ENCODE measurements around the gene SMYD4. TPM values are rescaled to one million over a fixed set of nuclear protein-coding genes. Genes with fewer than 3 reads are reported as not detected.

Gene SMYD4
- total RNA-seq, 1 donor, result 10.1 TPM

- H3K27me3 ChIP-seq (ENCODE audit: insufficient read depth, low read length), result no peaks in the 10 kb centered on the region
- no peak for TF ChIP-seq CTCF (IDR thresholded peaks at IDR 0.05; ENCODE audit: extremely low read depth, low read depth, low read length)
- H3K79me2 ChIP-seq (ENCODE audit: insufficient read depth, low read length), result peaks cover 77% of the 10 kb centered on the region
- H3K9me3 ChIP-seq (ENCODE audit: low read depth, low read length), result no peaks in the 10 kb centered on the region
- H4K20me1 ChIP-seq (ENCODE audit: insufficient read depth, low read length), result no peaks in the 10 kb centered on the region
- no peak overlapping the region for H3K4me3 ChIP-seq (ENCODE audit: insufficient read depth, low read length)
- H2AFZ ChIP-seq (ENCODE audit: low read length), result no peak overlapping the region
- no peaks in the 10 kb centered on the region for H3K36me3 ChIP-seq (ENCODE audit: insufficient read depth, low read length)
- H3K4me2 ChIP-seq (ENCODE audit: insufficient read depth, low read length), result no peak overlapping the region
- no peak overlapping the region for H3K27ac ChIP-seq (ENCODE audit: low read depth, low read length)
- DNase-seq (ENCODE audit: insufficient read length, low spot score, missing footprints), result no peak
- H3K4me1 ChIP-seq (ENCODE audit: insufficient read depth, low read length), result peaks cover 8% of the 10 kb centered on the region
Observed at GRCh38 chr17:1834380-1835149, 4.9 kb upstream of the SMYD4 start.

GRCh38 chr17:1830288-1830687 lies 586 bp upstream of the SMYD4 start:
- H2AFZ ChIP-seq (ENCODE audit: low read length), result peak overlapping the region; percentile 77
- H4K20me1 ChIP-seq (ENCODE audit: insufficient read depth, low read length), result no peaks in the 10 kb centered on the region
- no peak for TF ChIP-seq CTCF (IDR thresholded peaks at IDR 0.05; ENCODE audit: extremely low read depth, low read depth, low read length)
- no peaks in the 10 kb centered on the region for H3K9me3 ChIP-seq (ENCODE audit: low read depth, low read length)
- H3K4me1 ChIP-seq (ENCODE audit: insufficient read depth, low read length), result peaks cover 13% of the 10 kb centered on the region
- peaks cover 11% of the 10 kb centered on the region for H3K36me3 ChIP-seq (ENCODE audit: insufficient read depth, low read length)
- H3K4me3 ChIP-seq (ENCODE audit: insufficient read depth, low read length), result peak overlapping the region; percentile 93
- H3K4me2 ChIP-seq (ENCODE audit: insufficient read depth, low read length), result peak overlapping the region; percentile 95
- peaks cover 59% of the 10 kb centered on the region for H3K79me2 ChIP-seq (ENCODE audit: insufficient read depth, low read length)
- no peaks in the 10 kb centered on the region for H3K27me3 ChIP-seq (ENCODE audit: insufficient read depth, low read length)
- DNase-seq (ENCODE audit: insufficient read length, low spot score, missing footprints), result peak; percentile 78
- peak overlapping the region; percentile 60 for H3K27ac ChIP-seq (ENCODE audit: low read depth, low read length)

GRCh38 chr17:1829216-1829591 lies 498 bp downstream of the SMYD4 start:
- TF ChIP-seq CTCF (IDR thresholded peaks at IDR 0.05; ENCODE audit: extremely low read depth, low read depth, low read length), result no peak
- no peaks in the 10 kb centered on the region for H3K27me3 ChIP-seq (ENCODE audit: insufficient read depth, low read length)
- no peaks in the 10 kb centered on the region for H3K9me3 ChIP-seq (ENCODE audit: low read depth, low read length)
- H2AFZ ChIP-seq (ENCODE audit: low read length), result peak overlapping the region; percentile 95
- no peak for DNase-seq (ENCODE audit: insufficient read length, low spot score, missing footprints)
- peak overlapping the region; percentile 95 for H3K4me2 ChIP-seq (ENCODE audit: insufficient read depth, low read length)
- peaks cover 21% of the 10 kb centered on the region for H3K36me3 ChIP-seq (ENCODE audit: insufficient read depth, low read length)
- peaks cover 49% of the 10 kb centered on the region for H3K79me2 ChIP-seq (ENCODE audit: insufficient read depth, low read length)
- peak overlapping the region; percentile 56 for H3K27ac ChIP-seq (ENCODE audit: low read depth, low read length)
- H4K20me1 ChIP-seq (ENCODE audit: insufficient read depth, low read length), result no peaks in the 10 kb centered on the region
- H3K4me3 ChIP-seq (ENCODE audit: insufficient read depth, low read length), result peak overlapping the region; percentile 93
- H3K4me1 ChIP-seq (ENCODE audit: insufficient read depth, low read length), result peaks cover 13% of the 10 kb centered on the region

GRCh38 chr17:1820528-1821252 lies 9.0 kb downstream of the SMYD4 start:
- no peak overlapping the region for H3K4me3 ChIP-seq (ENCODE audit: insufficient read depth, low read length)
- H3K36me3 ChIP-seq (ENCODE audit: insufficient read depth, low read length), result peaks cover 19% of the 10 kb centered on the region
- no peak overlapping the region for H3K27ac ChIP-seq (ENCODE audit: low read depth, low read length)
- no peak overlapping the region for H3K4me2 ChIP-seq (ENCODE audit: insufficient read depth, low read length)
- no peaks in the 10 kb centered on the region for H3K9me3 ChIP-seq (ENCODE audit: low read depth, low read length)
- no peaks in the 10 kb centered on the region for H3K27me3 ChIP-seq (ENCODE audit: insufficient read depth, low read length)
- no peak overlapping the region for H2AFZ ChIP-seq (ENCODE audit: low read length)
- no peaks in the 10 kb centered on the region for H3K4me1 ChIP-seq (ENCODE audit: insufficient read depth, low read length)
- no peak for TF ChIP-seq CTCF (IDR thresholded peaks at IDR 0.05; ENCODE audit: extremely low read depth, low read depth, low read length)
- peaks cover 4% of the 10 kb centered on the region for H3K79me2 ChIP-seq (ENCODE audit: insufficient read depth, low read length)
- DNase-seq (ENCODE audit: insufficient read length, low spot score, missing footprints), result no peak
- H4K20me1 ChIP-seq (ENCODE audit: insufficient read depth, low read length), result no peaks in the 10 kb centered on the region

Data from osteoblast (primary cell).